ENCODE results near the gene B4GALT3.

DNA sequence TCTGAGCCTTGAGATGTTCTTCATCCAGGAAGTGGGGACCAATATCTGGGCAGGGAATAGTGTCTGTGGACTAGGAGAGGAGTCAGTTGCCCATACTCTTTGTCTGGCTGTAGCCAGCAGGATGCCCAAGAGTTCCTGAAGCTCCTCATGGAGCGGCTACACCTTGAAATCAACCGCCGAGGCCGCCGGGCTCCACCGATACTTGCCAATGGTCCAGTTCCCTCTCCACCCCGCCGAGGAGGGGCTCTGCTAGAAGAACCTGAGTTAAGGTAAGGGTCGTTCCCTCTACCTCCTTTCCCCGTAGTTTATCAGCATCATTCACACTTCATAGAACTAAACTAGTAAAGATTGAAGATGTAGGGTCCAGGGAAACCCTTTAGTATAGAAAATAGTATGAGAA lies 14.5 kb downstream of the B4GALT3 start:
- no peak for TF ChIP-seq CTCF (conservative IDR thresholded peaks at IDR 0.05 in 1 of 2, IDR thresholded peaks at IDR 0.05 in 1 of 2; ENCODE audit: extremely low read depth in 1 of 2, insufficient read depth in 1 of 2, low read depth in 1 of 2, low read length in 2 of 2)
- TF ChIP-seq EZH2 (IDR thresholded peaks at IDR 0.05; ENCODE audit: borderline replicate concordance, low read length): no peak
